ENCODE data around the gene TP53TG5.

TP53TG5 gene

DNA sequence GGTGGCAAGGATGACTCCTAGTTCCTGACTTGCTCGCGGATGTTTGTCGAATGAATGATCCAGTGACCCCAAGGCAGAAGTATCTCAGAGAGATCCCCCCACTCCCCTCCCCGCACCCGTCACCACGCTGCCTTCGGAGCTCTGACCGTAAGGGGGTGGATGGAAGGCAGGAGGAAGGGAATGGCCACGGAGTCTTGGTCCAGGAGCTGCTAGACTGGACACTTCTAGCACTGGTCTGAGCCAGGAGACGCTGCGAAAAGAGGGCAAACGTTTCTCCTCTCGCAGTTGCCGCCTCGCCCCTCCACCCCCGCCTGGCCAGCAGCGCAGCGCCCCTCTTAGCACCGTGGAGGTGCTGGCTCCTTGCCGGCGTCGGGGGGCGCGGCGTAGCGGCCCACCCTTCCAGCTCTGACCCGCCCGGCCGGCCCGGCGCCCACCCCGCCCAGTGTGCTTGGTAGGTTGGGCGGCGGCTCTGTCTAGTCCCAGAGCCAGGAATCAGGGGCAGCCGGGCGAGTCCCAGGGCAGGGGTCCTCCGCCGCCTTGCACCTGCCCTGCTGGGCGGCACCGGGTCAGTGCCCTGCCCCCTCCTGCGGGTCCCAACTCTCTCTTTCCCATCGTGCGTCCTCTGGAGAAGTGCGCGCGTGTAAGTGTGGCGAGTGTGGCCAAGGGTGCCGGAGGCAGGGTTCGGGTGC is 27.6 kb upstream of the TP53TG5 start:
- no peak for DNase-seq (ENCODE audit: low read depth in 2 of 2)

- no peak for DNase-seq (ENCODE audit: low read depth in 2 of 2)
These were observed 26.3 kb upstream of the TP53TG5 start for GRCh38 chr20:45404438-45404837.

- no peak for DNase-seq (ENCODE audit: low read depth in 2 of 2)
These were observed 24.8 kb upstream of the TP53TG5 start for GRCh38 chr20:45402946-45403345.

DNA sequence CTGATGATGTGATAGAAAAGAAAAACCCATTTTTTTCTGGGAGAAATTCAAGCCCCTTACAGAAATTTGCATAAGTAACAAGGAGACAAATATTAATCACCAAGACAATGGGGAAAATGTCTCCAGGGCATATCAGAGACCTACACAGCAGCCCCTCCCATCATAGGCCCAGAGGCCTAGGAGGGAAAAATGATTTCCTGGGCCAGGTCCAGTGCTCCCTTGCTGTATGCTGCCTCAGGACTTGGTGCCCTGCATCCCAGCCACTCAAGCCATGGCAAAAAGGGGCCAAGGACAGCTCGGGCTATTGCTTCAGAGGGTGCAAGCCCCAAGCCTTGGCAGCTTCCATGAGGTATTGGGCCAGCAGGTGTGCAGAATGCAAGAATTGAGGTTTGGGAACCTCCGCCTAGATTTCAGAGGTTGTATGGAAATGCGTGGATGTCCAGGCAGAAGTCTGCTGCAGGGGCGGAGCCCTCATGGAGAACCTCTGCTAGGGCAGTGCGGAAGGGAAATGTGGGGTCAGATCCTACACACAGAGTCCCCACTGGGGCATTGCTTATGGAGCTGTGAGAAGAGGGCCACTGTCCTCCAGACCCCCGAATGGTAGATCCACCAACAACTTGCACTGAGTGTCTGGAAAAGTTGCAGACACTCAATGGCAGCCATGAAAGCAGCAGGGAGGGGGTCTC is 22.4 kb upstream of the TP53TG5 start:
- DNase-seq (ENCODE audit: low read depth in 2 of 2): no peak

DNA sequence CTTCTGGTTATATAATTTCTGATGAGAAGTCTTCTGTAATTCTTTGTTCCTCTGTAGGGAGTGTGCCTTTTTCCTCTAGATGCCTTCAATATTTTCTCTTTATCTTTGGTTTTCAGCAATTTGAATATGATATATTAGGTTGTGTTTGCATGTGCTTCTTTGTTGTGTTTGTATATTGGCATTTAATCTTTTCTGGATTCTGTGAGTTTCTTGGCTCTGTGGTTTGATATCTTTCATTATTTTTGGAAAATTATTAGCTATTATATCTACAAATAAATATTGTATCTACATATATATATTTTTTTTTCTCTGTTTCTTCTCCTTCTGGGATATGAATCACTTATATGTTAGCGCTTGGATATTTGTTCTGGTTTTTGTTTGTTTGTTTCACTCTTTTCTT is 20.9 kb upstream of the TP53TG5 start:
- no peak for DNase-seq (ENCODE audit: low read depth in 2 of 2)

GRCh38 chr20:45395114-45395415 is 16.9 kb upstream of the TP53TG5 start:
- no peak for DNase-seq (ENCODE audit: low read depth in 2 of 2)

GRCh38 chr20:45394221-45395113 is 16.3 kb upstream of the TP53TG5 start:
- DNase-seq (ENCODE audit: low read depth in 2 of 2): no peak

DNA sequence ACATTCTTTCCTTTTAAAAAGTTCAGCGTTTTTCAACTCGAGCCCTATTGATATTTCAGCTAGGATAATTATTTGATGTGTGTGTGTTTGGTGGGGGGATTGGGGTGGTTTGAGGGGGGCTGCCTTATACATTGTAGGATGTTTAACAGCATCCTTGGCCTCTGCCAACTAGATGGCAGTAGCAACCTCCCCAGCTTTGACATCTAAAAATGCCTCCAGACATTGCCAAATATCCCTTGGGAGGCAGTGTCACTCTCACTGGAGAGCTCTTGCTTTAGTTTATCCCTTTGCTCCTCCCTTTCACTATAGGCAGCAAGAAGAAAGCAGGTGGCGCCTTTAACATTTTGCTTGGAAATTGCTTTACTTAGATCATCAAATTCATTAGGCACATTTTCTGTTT is 14.6 kb upstream of the TP53TG5 start:
- no peak for DNase-seq (ENCODE audit: low read depth in 2 of 2)

GRCh38 chr20:45391559-45391958 is 13.4 kb upstream of the TP53TG5 start:
- DNase-seq (ENCODE audit: low read depth in 2 of 2): no peak

GRCh38 chr20:45390931-45391330 is 12.8 kb upstream of the TP53TG5 start:
- no peak for DNase-seq (ENCODE audit: low read depth in 2 of 2)

GRCh38 chr20:45387274-45387673 is 9.1 kb upstream of the TP53TG5 start:
- DNase-seq (ENCODE audit: low read depth in 2 of 2): no peak

DNA sequence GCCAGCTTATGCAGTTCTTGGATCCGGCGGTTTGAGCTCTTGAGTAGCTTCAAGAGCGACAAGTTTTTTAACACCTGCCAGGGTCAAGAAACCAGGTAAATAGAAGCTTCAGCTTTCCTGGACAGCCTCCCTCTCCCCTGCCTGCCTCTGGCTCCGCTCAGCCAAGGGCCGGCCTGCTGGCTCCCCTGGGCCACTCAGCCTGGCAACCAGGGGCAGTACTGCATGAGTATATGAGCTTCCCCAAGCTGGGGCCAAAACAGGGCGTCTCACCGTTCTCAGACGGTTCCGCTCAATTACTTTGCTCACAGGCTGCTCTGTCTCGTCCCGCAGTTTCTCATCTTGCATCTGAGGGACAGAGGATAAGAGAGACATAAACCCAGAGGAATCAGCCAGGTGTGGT is 856 bp downstream of the TP53TG5 start:
- no peak for DNase-seq (ENCODE audit: low read depth in 2 of 2)

DNA sequence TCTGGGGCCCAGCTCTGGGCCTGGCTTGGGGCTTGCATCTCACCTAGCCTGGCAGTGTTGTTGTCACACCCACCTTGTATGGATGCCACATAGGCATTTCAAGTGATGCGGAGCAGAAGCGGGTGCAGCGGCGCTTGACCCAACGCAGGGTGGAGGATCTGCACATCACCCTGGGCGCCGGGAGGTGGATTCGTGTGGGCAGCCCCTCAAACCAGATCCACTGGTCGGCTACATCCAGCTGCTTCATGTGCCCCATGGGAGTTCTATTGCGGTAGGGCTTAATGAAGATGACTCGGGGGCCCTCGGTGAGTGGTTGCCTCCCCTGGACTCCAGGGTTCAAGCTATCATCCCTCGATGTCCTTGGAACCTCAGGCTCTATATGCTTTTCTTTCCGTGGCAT is 3.2 kb downstream of the TP53TG5 start:
- no peak for DNase-seq (ENCODE audit: low read depth in 2 of 2)

DNA sequence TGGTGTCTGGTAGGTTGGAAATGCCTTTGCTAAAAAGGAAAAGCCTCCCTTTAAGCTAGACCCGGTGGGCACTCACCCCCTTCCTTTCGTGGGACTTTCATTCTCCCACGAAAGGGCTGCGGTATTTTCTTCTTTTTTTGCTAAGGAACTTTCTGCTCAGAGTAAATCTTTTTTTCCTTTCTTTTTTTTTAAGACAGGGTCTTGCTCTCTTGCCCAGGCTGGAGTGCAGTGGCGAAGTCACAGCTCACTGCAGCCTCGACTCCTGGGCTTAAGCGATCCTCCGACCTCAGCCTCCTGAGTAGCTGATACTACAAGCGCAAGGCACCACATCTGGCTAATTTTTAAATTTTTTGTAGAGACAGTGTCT is 4.0 kb downstream of the TP53TG5 start:
- no peak for DNase-seq (ENCODE audit: low read depth in 2 of 2)

- peak; percentile 79 to 87 for DNase-seq (ENCODE audit: low read depth in 2 of 2)
These were observed 4.6 kb downstream of the TP53TG5 start for GRCh38 chr20:45373353-45374100.

- no peak for DNase-seq (ENCODE audit: low read depth in 2 of 2)
These were observed 5.3 kb downstream of the TP53TG5 start for GRCh38 chr20:45372646-45373352.

DNA sequence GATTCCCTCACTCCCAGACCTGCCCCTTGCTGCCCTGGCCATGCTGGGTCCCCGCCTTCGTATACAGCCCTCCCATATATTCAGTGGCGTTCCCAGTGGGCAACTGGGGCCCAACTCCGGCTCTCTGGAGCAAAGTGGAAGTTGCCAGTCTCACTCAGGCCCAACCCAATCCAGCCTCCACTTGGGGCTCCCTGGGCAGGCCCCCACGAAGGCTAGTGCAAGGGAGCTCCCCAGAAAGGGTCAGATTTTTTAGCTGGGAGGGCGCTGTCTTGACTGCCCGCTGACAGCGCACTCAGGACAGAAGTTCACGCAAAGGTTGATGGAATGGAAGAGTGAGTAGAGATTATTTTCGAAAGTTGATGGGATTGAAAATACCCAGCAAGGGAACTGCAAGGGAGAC is 5.9 kb downstream of the TP53TG5 start:
- DNase-seq (ENCODE audit: low read depth in 2 of 2): no peak

DNA sequence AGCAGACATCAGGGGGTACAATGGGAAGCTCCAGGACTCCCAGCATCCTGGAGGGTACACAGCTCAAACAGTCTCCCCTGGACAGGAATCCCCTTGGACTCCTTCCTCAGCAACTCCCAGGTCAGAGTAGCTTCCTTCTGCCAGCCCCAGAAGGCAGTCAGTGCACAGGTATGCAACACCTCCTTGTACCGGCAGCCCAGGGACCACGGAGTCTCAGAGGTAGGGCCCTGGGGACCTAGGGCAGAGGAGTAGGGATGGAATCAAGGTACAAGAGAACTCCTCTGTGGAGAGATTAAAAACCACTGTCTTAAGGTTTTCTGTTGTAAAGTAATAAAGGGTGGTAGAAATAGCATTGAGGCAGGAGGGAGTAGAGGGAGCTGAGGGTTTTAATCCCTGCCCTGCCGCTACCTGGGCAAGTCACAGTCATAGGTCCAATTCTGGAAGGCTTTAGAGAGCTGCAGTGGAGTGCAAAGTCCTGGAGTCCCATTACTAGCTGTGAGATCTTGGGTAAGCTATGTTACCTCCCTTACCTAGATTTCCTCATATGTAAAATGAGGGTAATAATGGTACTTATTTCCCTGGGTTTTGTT is 7.5 kb downstream of the TP53TG5 start:
- DNase-seq (ENCODE audit: low read depth in 2 of 2): no peak

DNA sequence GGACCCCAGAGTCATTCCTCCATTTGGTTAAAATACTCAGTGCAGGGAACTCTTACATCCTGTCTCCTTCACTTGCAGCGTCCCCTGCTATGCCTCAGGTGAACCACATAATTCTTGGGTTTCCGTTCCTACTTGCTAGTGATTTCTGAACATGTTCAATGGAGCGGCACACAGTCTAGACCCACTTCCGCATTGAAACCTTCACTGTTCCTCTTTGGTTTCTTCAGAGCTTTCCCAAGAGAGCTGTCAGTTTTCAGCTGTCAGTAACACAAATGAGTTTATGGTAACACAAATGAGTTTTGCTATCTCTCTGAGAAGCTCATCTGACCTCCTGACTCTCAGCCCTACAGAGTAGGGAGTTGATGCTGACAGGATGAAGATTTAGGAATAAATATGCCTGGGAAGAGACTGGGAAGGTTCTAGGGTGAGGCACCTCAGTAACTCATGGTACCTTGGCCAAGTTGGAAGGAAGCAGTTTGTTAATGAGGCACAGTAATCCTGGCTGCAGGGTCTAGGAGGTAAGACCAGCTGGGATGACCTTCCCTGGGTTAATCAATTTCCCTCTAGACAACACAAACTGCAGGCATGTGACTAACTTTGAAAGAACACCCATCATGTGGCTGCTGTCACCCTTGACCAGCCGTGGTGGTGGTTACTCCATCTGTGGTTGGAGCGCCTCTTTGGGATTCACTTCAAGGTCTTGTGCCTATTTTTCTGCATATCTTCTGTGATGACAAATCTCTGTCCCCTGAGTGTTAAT is 9.7 kb downstream of the TP53TG5 start:
- DNase-seq (ENCODE audit: low read depth in 2 of 2): no peak

DNA sequence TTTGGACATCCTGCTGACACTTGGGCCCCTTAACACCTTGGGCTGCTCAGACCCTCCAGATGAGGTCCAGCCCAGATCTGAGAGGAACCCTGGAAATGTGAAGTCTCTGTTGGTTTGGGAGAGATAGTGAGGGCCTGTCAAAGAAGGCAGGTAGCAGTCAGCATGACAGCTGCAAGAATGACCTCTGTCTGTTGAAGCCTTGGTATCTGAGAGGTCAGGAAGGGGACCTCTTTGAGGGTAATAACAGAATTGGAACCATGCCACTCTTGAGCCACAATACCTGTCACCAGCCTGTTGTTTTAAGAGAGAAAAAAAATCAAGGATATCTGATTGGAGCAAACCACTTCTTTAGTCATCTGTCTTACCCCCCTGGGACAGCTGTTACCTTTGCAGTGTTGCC is 11.0 kb downstream of the TP53TG5 start:
- no peak for DNase-seq (ENCODE audit: low read depth in 2 of 2)
